K562 (cell line): ENCODE measurements around the gene AKAIN1. TPM values are rescaled to one million over a fixed set of nuclear protein-coding genes. Genes with fewer than 3 reads are reported as not detected.
A peak's percentile ranks its signal among the peaks of the same experiment; 100 is the strongest.

ENCODE experiments used
- ATAC-seq: fragments of 200-7000 bp; cut with Tn5 transposase; 3 replicates; pipeline ENCODE4 v1.9.1; 2020; ENCODE audit warnings: moderate library complexity
- BruUV-seq: library from RNA; stranded (reverse); fragments of 400-500 nt; replicated peaks from 2 replicates; lab custom pipeline; 2021; lab: Mats Ljungman, UMichigan
- CTCF ChIA-PET: fragments of 300-600 bp; formaldehyde crosslinking; extraction: SDS; loops from one replicate; lab custom pipeline; 2021; ENCODE audit warnings: low intra/inter-chr PET ratio; lab: Yijun Ruan, JAX
- POLR2A ChIA-PET: fragments of 300-600, 350-650 bp; sonication (Branson Sonifier 250); formaldehyde crosslinking; extraction: SDS; loops from one replicate; lab custom pipeline; 2021; ENCODE audit warnings: antibody characterized with exemption, inconsistent platforms; lab: Yijun Ruan, JAX
- DNase-seq, 4 experiments: peaks; one replicate each; pipeline versions ENCODE4 v3.0.0 to v3.0.0-alpha.2; 2011 to 2018; ENCODE audit warnings: low spot score in 3 of 4, mixed read lengths in 3 of 4; ENCODE audit errors: extremely low read depth in 1 of 4
- FAIRE-seq: peaks from 2 replicates; lab custom pipeline; 2011; peaks lifted over from hg19 to GRCh38; lab: Jason Lieb, UNC
- H2AFZ ChIP-seq: 2 replicates; pipeline ENCODE4 v1.6.0; 2011; ENCODE audit warnings: low read depth, low read length, control low read depth, inconsistent platforms
- H3K27ac ChIP-seq: fragments of 200-600 bp; 3 replicates; pipeline ENCODE4 v1.8.0; 2011; ENCODE audit warnings: low read depth, mild to moderate bottlenecking, control low read depth, inconsistent platforms, low read length, moderate library complexity, mixed read lengths; ENCODE audit errors: extremely low read depth
- H3K27me3 ChIP-seq, 2 experiments: fragments of 300-600 bp in 1 of 2; 2 replicates in 1 of 2; 3 replicates in 1 of 2; pipeline versions ENCODE4 v1.6.0 to v1.8.0; 2011; ENCODE audit warnings: inconsistent platforms in 2 of 2, low read length in 2 of 2, mild to moderate bottlenecking in 1 of 2, mixed read lengths in 1 of 2, moderate library complexity in 1 of 2; ENCODE audit not compliant: control insufficient read depth in 2 of 2, insufficient read depth in 2 of 2
- H3K36me3 ChIP-seq: fragments of 300-600 bp; 3 replicates; pipeline ENCODE4 v1.8.0; 2011; ENCODE audit warnings: mild to moderate bottlenecking, low read length, inconsistent platforms; ENCODE audit not compliant: control insufficient read depth, insufficient read depth
- H3K4me1 ChIP-seq, 2 experiments: fragments of 200-600 bp in 1 of 2; replicated peaks in 1 of 2; 2 replicates in 1 of 2; 3 replicates in 1 of 2; pipeline versions ENCODE4 v1.5.1 to v1.8.0; 2011; ENCODE audit warnings: inconsistent platforms in 2 of 2, low read length in 2 of 2, mild to moderate bottlenecking in 1 of 2, mixed read lengths in 1 of 2, moderate library complexity in 1 of 2; ENCODE audit not compliant: control insufficient read depth in 2 of 2, insufficient read depth in 2 of 2
- H3K4me2 ChIP-seq: 2 replicates; pipeline ENCODE4 v1.6.1; 2011; ENCODE audit warnings: low read length, control low read depth, inconsistent platforms, mixed read lengths; ENCODE audit not compliant: insufficient read depth
- H3K4me3 ChIP-seq: fragments of 200-600 bp; sonication (generic), shearing (Covaris generic); 2 replicates; pipeline ENCODE4 v1.5.1; 2016; ENCODE audit warnings: control low read depth, inconsistent platforms
- H3K79me2 ChIP-seq: fragments of 200-600 bp; 3 replicates; pipeline ENCODE4 v1.8.0; 2011; ENCODE audit warnings: low read length, inconsistent platforms; ENCODE audit not compliant: control insufficient read depth, insufficient read depth
- H3K9ac ChIP-seq, 2 experiments: 2 replicates each; pipeline versions ENCODE4 v1.6.0 to v1.6.1; 2011; ENCODE audit warnings: low read depth in 2 of 2, low read length in 2 of 2, control low read depth in 1 of 2, inconsistent platforms in 1 of 2, mild to moderate bottlenecking in 1 of 2, mixed read lengths in 1 of 2; ENCODE audit not compliant: insufficient read depth in 1 of 2
- H3K9me1 ChIP-seq: one replicate; pipeline ENCODE4 v1.6.0; 2011; ENCODE audit warnings: inconsistent platforms, mild to moderate bottlenecking, low read length, moderate library complexity; ENCODE audit not compliant: control insufficient read depth, insufficient read depth
- H3K9me3 ChIP-seq: replicated peaks from 2 replicates; pipeline ENCODE4 v1.5.1; 2011; ENCODE audit warnings: low read depth, low read length, inconsistent platforms; ENCODE audit not compliant: control insufficient read depth, insufficient read depth
- H4K20me1 ChIP-seq: replicated peaks from 2 replicates; pipeline ENCODE4 v1.6.1; 2011; ENCODE audit warnings: low read length, inconsistent platforms, mixed read lengths; ENCODE audit not compliant: control insufficient read depth, insufficient read depth
- FOXP1 ChIP-seq: sonication (generic); formaldehyde crosslinking; IDR thresholded peaks from 2 replicates; pipeline ENCODE4 v1.8.0; 2022; ENCODE audit warnings: mild to moderate bottlenecking, missing genetic modification reagents
- HDAC3 ChIP-seq: fragments of 450-650 bp; IDR thresholded peaks from 2 replicates; pipeline ENCODE4 v1.6.1; 2018; ENCODE audit warnings: borderline replicate concordance, mild to moderate bottlenecking, moderate library complexity; ENCODE audit not compliant: partially characterized antibody
- HOXB6 ChIP-seq: fragments of 250-450 bp; sonication (Bioruptor Pico); IDR thresholded peaks from 2 replicates; pipeline ENCODE4 v1.5.1; 2022; ENCODE audit warnings: mild to moderate bottlenecking, borderline replicate concordance
- IRF2 ChIP-seq: sonication (generic); formaldehyde crosslinking; IDR thresholded peaks from 2 replicates; pipeline ENCODE4 v1.8.1; 2022; ENCODE audit warnings: mild to moderate bottlenecking, missing genetic modification reagents
- MIER1 ChIP-seq: fragments of 450-650 bp; IDR thresholded peaks from 2 replicates; pipeline ENCODE4 v1.6.1; 2016; ENCODE audit warnings: antibody characterized with exemption, mild to moderate bottlenecking, low read depth
- NR2C2 ChIP-seq, 2 experiments: fragments of 200-800 bp in 1 of 2; sonication (Bioruptor generic) in 1 of 2; sonication (generic) in 1 of 2; formaldehyde crosslinking in 1 of 2; IDR thresholded peaks; 2 replicates each; pipeline versions ENCODE4 v1.6.1 to v1.8.0; 2016 to 2022; ENCODE audit warnings: mild to moderate bottlenecking in 1 of 2, missing compliant biosample characterization in 1 of 2, missing genetic modification characterization in 1 of 2, missing genetic modification reagents in 1 of 2
- POLR3G ChIP-seq: IDR thresholded peaks from 2 replicates; pipeline ENCODE4 v1.6.1; 2011; ENCODE audit not compliant: insufficient read length, insufficient replicate concordance; ENCODE audit errors: extremely low read depth
- PTBP1 ChIP-seq: fragments of 200-400 bp; formaldehyde crosslinking; IDR thresholded peaks from 2 replicates; pipeline ENCODE4 v1.6.1; 2017; ENCODE audit warnings: low read depth, low read length
- RBBP5 ChIP-seq: fragments of 200-600 bp; sonication (generic); IDR thresholded peaks from 2 replicates; pipeline ENCODE4 v1.6.1; 2012; ENCODE audit warnings: borderline replicate concordance, mild to moderate bottlenecking, low read length, control low read depth, inconsistent platforms; ENCODE audit not compliant: insufficient read depth, poor library complexity, severe bottlenecking
- RBM25 ChIP-seq: fragments of 200-400 bp; formaldehyde crosslinking; IDR thresholded peaks from 2 replicates; pipeline ENCODE4 v1.6.1; 2018; ENCODE audit warnings: low read length, low read depth, moderate library complexity; ENCODE audit not compliant: severe bottlenecking
- TFE3 ChIP-seq: fragments of 450-650 bp; formaldehyde crosslinking; IDR thresholded peaks from 2 replicates; pipeline ENCODE4 v1.4.0; 2020; ENCODE audit warnings: mild to moderate bottlenecking, mixed read lengths
- ZNF263 ChIP-seq: sonication (generic); formaldehyde crosslinking; IDR thresholded peaks from 2 replicates; pipeline ENCODE4 v1.8.0; 2022; ENCODE audit warnings: mild to moderate bottlenecking, missing genetic modification reagents, borderline replicate concordance
- ZNF644 ChIP-seq: fragments of 200-800 bp; sonication (Bioruptor generic); IDR thresholded peaks from 2 replicates; pipeline ENCODE4 v1.6.1; 2016; ENCODE audit warnings: low read depth, missing genetic modification characterization, missing compliant biosample characterization
- ZNF764 ChIP-seq: fragments of 250-450 bp; sonication (Bioruptor Pico); IDR thresholded peaks from 2 replicates; pipeline ENCODE4 v1.4.0; 2020; ENCODE audit warnings: low read depth, mild to moderate bottlenecking, moderate library complexity
- WGBS: fragments of 100-300 bp; shearing (Covaris generic); methylation state at CpG from one replicate; pipeline ENCODE4 v1.1.6; 2016; ENCODE audit warnings: low coverage, mixed read lengths; ENCODE audit not compliant: insufficient coverage; ENCODE audit errors: missing lambda C conversion rate; 5-methylcytosine and 5-hydroxymethylcytosine counted together
- in situ Hi-C: fragments of 300-500 bp; cut with MboI; formaldehyde crosslinking; loops from 4 replicates; pipeline ENCODE4 v1.15.0; 2018; ENCODE audit warnings: inconsistent platforms, mixed read lengths
- intact Hi-C: fragments of 100-400 bp; cut with micrococcal nuclease; formaldehyde crosslinking; loops from 2 replicates; pipeline ENCODE4 v1.14.2; 2022
- polyA plus RNA-seq, 8 experiments: library from polyadenylated mRNA; depleted of rRNA in 4 of 8; stranded (reverse) in 5 of 8; unstranded in 3 of 8; fragments of >200 nt; fragmentation: Nextera tagmentation in 2 of 8; fragmentation: Illumina TruSeq in 1 of 8; extraction: Ambion mirVana in 2 of 8; extraction: Trizol in 1 of 8; gene quantifications; 2 replicates each; pipeline versions ENCODE4 v1.2.1 to v1.2.3, GENCODE V29; 2011 to 2014; ENCODE audit warnings: inconsistent platforms in 1 of 8, missing spikeins in 1 of 8
- total RNA-seq, 7 experiments: library from RNA; depleted of rRNA in 6 of 7; stranded (reverse); fragments of >200 nt in 6 of 7; fragmentation: Illumina TruSeq in 2 of 7; extraction: Trizol in 2 of 7; gene quantifications; 2 replicates each; pipeline versions ENCODE4 v1.2.1 to v1.2.3, GENCODE V29; 2011 to 2021; ENCODE audit warnings: low replicate concordance in 1 of 7

AKAIN1 gene
- total and polyA plus RNA-seq, 9 of the 15 experiments (the other 6 are each of a cell fraction or from before 2014, with no cell fraction given), result not detected

- WGBS, result 1% methylated on average over 4 of the region's 4 CpGs
Observed at GRCh38 chr18:5239447-5239846, 42.4 kb upstream of the AKAIN1 start.

GRCh38 chr18:5238371-5238976 lies 41.4 kb upstream of the AKAIN1 start:
- H3K79me2 ChIP-seq, result peaks cover 33% of the 10 kb centered on the region
- H3K4me3 ChIP-seq, result peak overlapping the region; percentile 76
- H3K9ac ChIP-seq, result peak overlapping the region; percentile 85 to 95
- H4K20me1 ChIP-seq, result no peaks in the 10 kb centered on the region
- H3K4me2 ChIP-seq, result peak overlapping the region; percentile 98
- H3K4me1 ChIP-seq, result peaks cover 3 to 20% of the 10 kb centered on the region in 2 experiments
- H3K27ac ChIP-seq, result peak overlapping the region; percentile 92
- intact Hi-C loops (loop anchor here (1.0 kb wide), 1 partner anchor 58 kb away; no protein-coding TSS in a partner anchor), in situ Hi-C loops (no loop called here)
- peak; percentile 68 for ATAC-seq
- POLR2A ChIA-PET, result interaction anchor here (1.0 to 3.1 kb wide), 4 partner anchors 10 to 57 kb away, joined by 3 to 25 read pairs (median 8); partner anchors contain the start of gene ZBTB14
- no peak for FAIRE-seq
- peaks cover 29% of the 10 kb centered on the region; the same call in 1 of the 3 replicates for H3K36me3 ChIP-seq
- H3K27me3 ChIP-seq, result no peaks in the 10 kb centered on the region
- peak; percentile 45 to 57 (median 54) for DNase-seq
- CTCF ChIA-PET, result no interaction called here
- under 1% methylated on average over 39 of the region's 39 CpGs for WGBS
- no peaks in the 10 kb centered on the region for H3K9me3 ChIP-seq
- H2AFZ ChIP-seq, result peak overlapping the region; percentile 94
- no TSS peak for BruUV-seq
- H3K9me1 ChIP-seq, result no peaks in the 10 kb centered on the region
- TF ChIP-seq NR2C2 (CRISPR knock-in tag; IDR thresholded peaks at IDR 0.05) (no peak), NR2C2 (tag; IDR thresholded peaks at IDR 0.05) (peak; percentile 42; the same call in 1 of the 2 replicates), ZNF263 (CRISPR knock-in tag) (0 out of 2 replicates have a peak, but pooled peaks have one; percentile 35), HDAC3 (no peak), FOXP1 (CRISPR knock-in tag) (0 out of 2 replicates have a peak, but pooled peaks have one; percentile 43), IRF2 (CRISPR knock-in tag) (no peak), RBBP5 (peak; percentile 6), POLR3G (no peak), ZNF644 (tag) (0 out of 2 replicates have a peak, but pooled peaks have one; percentile 3), HOXB6 (no peak), TFE3 (CRISPR knock-in tag) (no peak), PTBP1 (no peak)

More at GRCh38 chr18:5239447-5239846, 42.4 kb upstream of the AKAIN1 start:
- H3K9me1 ChIP-seq, result no peaks in the 10 kb centered on the region
- ChIA-PET POLR2A (interaction anchor here (0.6 to 3.1 kb wide), 3 partner anchors 9 to 1474 kb away, joined by 3 to 12 read pairs (median 4); no protein-coding TSS in a partner anchor), CTCF (no interaction called here)
- H3K9ac ChIP-seq, result peak overlapping the region in 1 of 2 experiments; percentile 85; a peak in 2 of 4 replicates
- H3K4me1 ChIP-seq, result peaks cover 3 to 20% of the 10 kb centered on the region in 2 experiments
- no peaks in the 10 kb centered on the region for H4K20me1 ChIP-seq
- no peaks in the 10 kb centered on the region for H3K27me3 ChIP-seq
- peaks cover 29% of the 10 kb centered on the region; the same call in 1 of the 3 replicates for H3K36me3 ChIP-seq
- peaks cover 33% of the 10 kb centered on the region for H3K79me2 ChIP-seq
- ATAC-seq, result no peak
- peak overlapping the region; percentile 76 for H3K4me3 ChIP-seq
- in situ Hi-C loops, result no loop called here
- no peak for TF ChIP-seq ZNF764 (CRISPR knock-in tag)
- TF ChIP-seq RBM25, result peak; percentile 86
- TF ChIP-seq MIER1, result peak; percentile 96
- TF ChIP-seq, all 486 proteins: peak for 2
- BruUV-seq, result no TSS peak
- intact Hi-C loops, result no loop called here
- FAIRE-seq (no peak), DNase-seq (no peak)
- Histone ChIP-seq H2AFZ (no peak overlapping the region), H3K4me2 (peak overlapping the region; percentile 98), H3K9me3 (no peaks in the 10 kb centered on the region), H3K27ac (no peak overlapping the region)
